ENCODE data around the gene CD1D. TPM values are rescaled to one million over a fixed set of nuclear protein-coding genes. Genes with fewer than 3 reads are reported as not detected.

Gene CD1D
- total RNA-seq, 1 experiment from 2014 or later, result not detected

DNA sequence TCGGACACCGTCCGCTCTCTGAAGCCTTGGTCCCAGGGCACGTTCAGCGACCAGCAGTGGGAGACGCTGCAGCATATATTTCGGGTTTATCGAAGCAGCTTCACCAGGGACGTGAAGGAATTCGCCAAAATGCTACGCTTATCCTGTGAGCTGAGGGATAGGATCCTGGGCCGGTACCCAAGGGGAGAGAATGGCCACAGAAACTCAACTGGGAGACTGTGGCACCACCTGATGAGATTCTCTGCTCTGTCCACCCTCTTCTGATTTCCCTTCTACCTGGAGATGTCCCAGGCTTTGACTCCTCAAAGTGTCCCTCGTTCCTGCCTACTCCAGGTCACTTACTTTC lies 855 bp downstream of the CD1D start:
- ChIA-PET POLR2A (no interaction called here), CTCF (no interaction called here)
- Histone ChIP-seq H3K27ac (ENCODE audit: low read length) (no peak overlapping the region), H3K4me1 (ENCODE audit: control insufficient read depth, insufficient read depth, low read length) (no peaks in the 10 kb centered on the region), H3K27me3 (ENCODE audit: control insufficient read depth, insufficient read depth, low read length) (peaks cover 38% of the 10 kb centered on the region), H3K36me3 (ENCODE audit: control insufficient read depth, insufficient read depth, low read length) (no peaks in the 10 kb centered on the region), H3K9me3 (ENCODE audit: control insufficient read depth, insufficient read depth, low read depth, low read length) (no peaks in the 10 kb centered on the region), H3K4me3 (ENCODE audit: low read depth in 2 of 2, low read length in 2 of 2) (no peak overlapping the region)
- BruUV-seq (replicated peaks), result no TSS peak
- in situ Hi-C loops (cut with HindIII; ENCODE audit: low pct_unique_long_range_greater_than_20kb, low sequenced_read_pairs) (no loop called here), intact Hi-C loops (cut with micrococcal nuclease; ENCODE audit: unreplicated experiment) (no loop called here)
- no peak for ATAC-seq
- no peak for DNase-seq (ENCODE audit: low read depth, low spot score)
- TF ChIP-seq SIN3A (IDR thresholded peaks at IDR 0.05; ENCODE audit: borderline replicate concordance, insufficient read depth, low read depth, low read length), result no peak
- no peak for TF ChIP-seq POLR2AphosphoS5 (IDR thresholded peaks at IDR 0.05; ENCODE audit: low read depth, low read length)
- TF ChIP-seq, protein P1, sequence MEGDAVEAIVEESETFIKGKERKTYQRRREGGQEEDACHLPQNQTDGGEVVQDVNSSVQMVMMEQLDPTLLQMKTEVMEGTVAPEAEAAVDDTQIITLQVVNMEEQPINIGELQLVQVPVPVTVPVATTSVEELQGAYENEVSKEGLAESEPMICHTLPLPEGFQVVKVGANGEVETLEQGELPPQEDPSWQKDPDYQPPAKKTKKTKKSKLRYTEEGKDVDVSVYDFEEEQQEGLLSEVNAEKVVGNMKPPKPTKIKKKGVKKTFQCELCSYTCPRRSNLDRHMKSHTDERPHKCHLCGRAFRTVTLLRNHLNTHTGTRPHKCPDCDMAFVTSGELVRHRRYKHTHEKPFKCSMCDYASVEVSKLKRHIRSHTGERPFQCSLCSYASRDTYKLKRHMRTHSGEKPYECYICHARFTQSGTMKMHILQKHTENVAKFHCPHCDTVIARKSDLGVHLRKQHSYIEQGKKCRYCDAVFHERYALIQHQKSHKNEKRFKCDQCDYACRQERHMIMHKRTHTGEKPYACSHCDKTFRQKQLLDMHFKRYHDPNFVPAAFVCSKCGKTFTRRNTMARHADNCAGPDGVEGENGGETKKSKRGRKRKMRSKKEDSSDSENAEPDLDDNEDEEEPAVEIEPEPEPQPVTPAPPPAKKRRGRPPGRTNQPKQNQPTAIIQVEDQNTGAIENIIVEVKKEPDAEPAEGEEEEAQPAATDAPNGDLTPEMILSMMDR (IDR thresholded peaks at IDR 0.05), result no peak
- TF ChIP-seq, protein P2, sequence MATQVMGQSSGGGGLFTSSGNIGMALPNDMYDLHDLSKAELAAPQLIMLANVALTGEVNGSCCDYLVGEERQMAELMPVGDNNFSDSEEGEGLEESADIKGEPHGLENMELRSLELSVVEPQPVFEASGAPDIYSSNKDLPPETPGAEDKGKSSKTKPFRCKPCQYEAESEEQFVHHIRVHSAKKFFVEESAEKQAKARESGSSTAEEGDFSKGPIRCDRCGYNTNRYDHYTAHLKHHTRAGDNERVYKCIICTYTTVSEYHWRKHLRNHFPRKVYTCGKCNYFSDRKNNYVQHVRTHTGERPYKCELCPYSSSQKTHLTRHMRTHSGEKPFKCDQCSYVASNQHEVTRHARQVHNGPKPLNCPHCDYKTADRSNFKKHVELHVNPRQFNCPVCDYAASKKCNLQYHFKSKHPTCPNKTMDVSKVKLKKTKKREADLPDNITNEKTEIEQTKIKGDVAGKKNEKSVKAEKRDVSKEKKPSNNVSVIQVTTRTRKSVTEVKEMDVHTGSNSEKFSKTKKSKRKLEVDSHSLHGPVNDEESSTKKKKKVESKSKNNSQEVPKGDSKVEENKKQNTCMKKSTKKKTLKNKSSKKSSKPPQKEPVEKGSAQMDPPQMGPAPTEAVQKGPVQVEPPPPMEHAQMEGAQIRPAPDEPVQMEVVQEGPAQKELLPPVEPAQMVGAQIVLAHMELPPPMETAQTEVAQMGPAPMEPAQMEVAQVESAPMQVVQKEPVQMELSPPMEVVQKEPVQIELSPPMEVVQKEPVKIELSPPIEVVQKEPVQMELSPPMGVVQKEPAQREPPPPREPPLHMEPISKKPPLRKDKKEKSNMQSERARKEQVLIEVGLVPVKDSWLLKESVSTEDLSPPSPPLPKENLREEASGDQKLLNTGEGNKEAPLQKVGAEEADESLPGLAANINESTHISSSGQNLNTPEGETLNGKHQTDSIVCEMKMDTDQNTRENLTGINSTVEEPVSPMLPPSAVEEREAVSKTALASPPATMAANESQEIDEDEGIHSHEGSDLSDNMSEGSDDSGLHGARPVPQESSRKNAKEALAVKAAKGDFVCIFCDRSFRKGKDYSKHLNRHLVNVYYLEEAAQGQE (IDR thresholded peaks at IDR 0.05; ENCODE audit: insufficient read depth in 1 of 2, low read depth in 2 of 2, low read length in 1 of 2), result no peak
- TF ChIP-seq TCF7L2 (IDR thresholded peaks at IDR 0.05; ENCODE audit: low read depth, low read length), result no peak

DNA sequence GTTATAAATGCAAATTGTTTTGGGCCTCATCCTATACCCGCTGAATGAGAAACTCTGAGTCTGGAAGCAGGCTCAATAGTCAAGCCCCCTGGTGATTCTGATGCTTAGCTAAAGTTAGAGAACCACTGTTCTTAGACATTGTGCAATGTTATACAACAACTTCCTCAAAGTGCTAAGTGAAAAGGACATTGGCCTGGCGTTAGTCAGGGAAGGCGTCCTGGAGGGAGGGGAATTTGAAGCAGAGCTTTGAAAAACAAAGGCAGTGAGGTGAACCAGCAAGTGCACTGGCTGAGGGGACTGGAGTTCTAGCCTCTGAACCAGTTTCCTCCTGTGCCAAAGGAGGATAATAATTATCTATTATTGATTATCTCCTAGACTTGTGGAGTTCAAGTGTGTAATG lies 5.1 kb downstream of the CD1D start:
- ATAC-seq, result no peak
- POLR2A ChIA-PET, result no interaction called here
- Histone ChIP-seq H3K4me3 (ENCODE audit: low read depth in 2 of 2, low read length in 2 of 2) (no peak overlapping the region), H3K9me3 (ENCODE audit: control insufficient read depth, insufficient read depth, low read depth, low read length) (no peaks in the 10 kb centered on the region), H3K27me3 (ENCODE audit: control insufficient read depth, insufficient read depth, low read length) (peaks cover 12% of the 10 kb centered on the region; the same call in 1 of the 2 replicates), H3K36me3 (ENCODE audit: control insufficient read depth, insufficient read depth, low read length) (no peaks in the 10 kb centered on the region), H3K27ac (ENCODE audit: low read length) (no peak overlapping the region), H3K4me1 (ENCODE audit: control insufficient read depth, insufficient read depth, low read length) (no peaks in the 10 kb centered on the region)
- TF ChIP-seq, protein P1 (IDR thresholded peaks at IDR 0.05), result no peak
- TF ChIP-seq TCF7L2 (IDR thresholded peaks at IDR 0.05; ENCODE audit: low read depth, low read length) (no peak), SIN3A (IDR thresholded peaks at IDR 0.05; ENCODE audit: borderline replicate concordance, insufficient read depth, low read depth, low read length) (no peak), POLR2AphosphoS5 (IDR thresholded peaks at IDR 0.05; ENCODE audit: low read depth, low read length) (no peak)
- TF ChIP-seq, protein P2 (IDR thresholded peaks at IDR 0.05; ENCODE audit: insufficient read depth in 1 of 2, low read depth in 2 of 2, low read length in 1 of 2), result no peak
- CTCF ChIA-PET, result no interaction called here
- in situ Hi-C loops (cut with HindIII; ENCODE audit: low pct_unique_long_range_greater_than_20kb, low sequenced_read_pairs) (no loop called here), intact Hi-C loops (cut with micrococcal nuclease; ENCODE audit: unreplicated experiment) (no loop called here)
- no TSS peak for BruUV-seq (replicated peaks)
- DNase-seq (ENCODE audit: low read depth, low spot score), result no peak
